ENCODE data around the gene CACNA1S. TPM values are rescaled to one million over a fixed set of nuclear protein-coding genes. Genes with fewer than 3 reads are reported as not detected.

Gene CACNA1S
- total and polyA plus RNA-seq, 2 donors = 0.05 to 0.09 TPM

DNA sequence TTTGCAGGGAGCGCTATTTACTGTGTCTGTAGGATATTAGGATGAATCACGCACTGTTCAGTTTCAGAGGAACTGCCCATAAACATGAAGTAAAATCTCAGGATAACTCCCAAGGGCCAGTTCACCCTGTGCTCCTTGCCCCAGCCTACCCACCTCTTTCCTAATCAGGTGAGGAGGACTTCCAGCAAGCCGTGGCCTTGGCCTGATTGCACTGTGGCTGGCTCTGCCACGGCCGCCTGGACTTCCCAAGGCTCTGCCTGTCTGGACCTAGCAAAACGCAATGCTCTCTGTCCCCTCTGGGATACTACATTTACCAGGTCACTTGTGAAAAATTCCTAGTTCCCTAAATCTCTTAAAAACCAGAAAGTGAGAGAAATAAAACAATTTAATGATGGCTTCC lies 22.2 kb upstream of the CACNA1S start:
- H3K4me3 ChIP-seq (ENCODE audit: low read length in 2 of 2) = no peak overlapping the region
- no peaks in the 10 kb centered on the region for H3K27me3 ChIP-seq (ENCODE audit: control insufficient read depth in 2 of 2, insufficient read depth in 1 of 2, low read length in 1 of 2)
- no peak for DNase-seq (ENCODE audit: low read depth in 6 of 9, low spot score in 9 of 9)
- H3K4me1 ChIP-seq (ENCODE audit: control insufficient read depth in 2 of 2, insufficient read depth in 2 of 2, low read length in 2 of 2) = no peaks in the 10 kb centered on the region
- H3K9me3 ChIP-seq (ENCODE audit: control insufficient read depth in 2 of 2, insufficient read depth in 1 of 2, low read length in 1 of 2) = peaks cover 0 to 3% of the 10 kb centered on the region in 2 donors
- H3K27ac ChIP-seq (ENCODE audit: low read depth in 1 of 2, low read length in 1 of 2) = no peak overlapping the region
- H3K36me3 ChIP-seq (ENCODE audit: control insufficient read depth in 2 of 2, insufficient read depth in 2 of 2, low read length in 1 of 2) = peaks cover 15 to 32% of the 10 kb centered on the region in 2 donors
- 97% methylated on average over 6 of the region's 6 CpGs for WGBS

GRCh38 chr1:201131398-201131797 lies 19.2 kb upstream of the CACNA1S start:
- DNase-seq (ENCODE audit: low read depth in 6 of 9, low spot score in 9 of 9) = no peak
- Histone ChIP-seq H3K4me1 (ENCODE audit: control insufficient read depth in 2 of 2, insufficient read depth in 2 of 2, low read length in 2 of 2) (no peaks in the 10 kb centered on the region), H3K27me3 (ENCODE audit: control insufficient read depth in 2 of 2, insufficient read depth in 1 of 2, low read length in 1 of 2) (peaks cover 0 to 5% of the 10 kb centered on the region in 2 donors), H3K9me3 (ENCODE audit: control insufficient read depth in 2 of 2, insufficient read depth in 1 of 2, low read length in 1 of 2) (peaks cover 0 to 3% of the 10 kb centered on the region in 2 donors), H3K4me3 (ENCODE audit: low read length in 2 of 2) (no peak overlapping the region), H3K36me3 (ENCODE audit: control insufficient read depth in 2 of 2, insufficient read depth in 2 of 2, low read length in 1 of 2) (peaks cover 11 to 17% of the 10 kb centered on the region in 2 donors), H3K27ac (ENCODE audit: low read depth in 1 of 2, low read length in 1 of 2) (no peak overlapping the region)
- WGBS = 84% methylated on average over 4 of the region's 4 CpGs

DNA sequence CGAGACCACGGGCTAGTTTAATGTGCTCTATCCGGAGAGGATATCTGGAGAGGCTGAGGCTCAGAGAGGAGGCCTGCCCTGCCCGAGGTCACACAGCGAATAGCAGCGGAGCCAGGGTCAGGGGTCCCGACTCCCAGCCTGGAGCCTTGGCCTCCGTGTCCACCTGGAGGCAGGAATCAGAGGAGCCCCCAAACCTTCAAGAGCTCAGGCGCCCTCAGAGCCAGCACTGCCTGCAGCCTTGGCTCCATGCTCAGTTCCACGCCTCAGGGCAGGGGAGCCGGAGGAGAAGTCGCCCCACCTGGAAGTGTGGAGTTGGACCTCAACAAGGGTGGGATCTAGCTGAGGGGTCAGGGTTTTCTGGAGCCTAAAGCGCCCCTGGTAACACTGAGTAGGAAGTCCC lies 16.7 kb upstream of the CACNA1S start:
- Histone ChIP-seq H3K9me3 (ENCODE audit: control insufficient read depth in 2 of 2, insufficient read depth in 1 of 2, low read length in 1 of 2) (peaks cover 0 to 3% of the 10 kb centered on the region in 2 donors), H3K4me1 (ENCODE audit: control insufficient read depth in 2 of 2, insufficient read depth in 2 of 2, low read length in 2 of 2) (no peaks in the 10 kb centered on the region), H3K36me3 (ENCODE audit: control insufficient read depth in 2 of 2, insufficient read depth in 2 of 2, low read length in 1 of 2) (peaks cover 0 to 1% of the 10 kb centered on the region in 2 donors), H3K4me3 (ENCODE audit: low read length in 2 of 2) (no peak overlapping the region), H3K27me3 (ENCODE audit: control insufficient read depth in 2 of 2, insufficient read depth in 1 of 2, low read length in 1 of 2) (peaks cover 0 to 19% of the 10 kb centered on the region in 2 donors), H3K27ac (ENCODE audit: low read depth in 1 of 2, low read length in 1 of 2) (no peak overlapping the region)
- DNase-seq (ENCODE audit: low read depth in 6 of 9, low spot score in 9 of 9) = no peak
- WGBS = 96% methylated on average over 13 of the region's 13 CpGs

GRCh38 chr1:201128476-201128875 lies 16.2 kb upstream of the CACNA1S start:
- Histone ChIP-seq H3K36me3 (ENCODE audit: control insufficient read depth in 2 of 2, insufficient read depth in 2 of 2, low read length in 1 of 2) (no peaks in the 10 kb centered on the region), H3K4me1 (ENCODE audit: control insufficient read depth in 2 of 2, insufficient read depth in 2 of 2, low read length in 2 of 2) (no peaks in the 10 kb centered on the region), H3K27me3 (ENCODE audit: control insufficient read depth in 2 of 2, insufficient read depth in 1 of 2, low read length in 1 of 2) (peaks cover 0 to 19% of the 10 kb centered on the region in 2 donors), H3K9me3 (ENCODE audit: control insufficient read depth in 2 of 2, insufficient read depth in 1 of 2, low read length in 1 of 2) (peaks cover 0 to 3% of the 10 kb centered on the region in 2 donors), H3K27ac (ENCODE audit: low read depth in 1 of 2, low read length in 1 of 2) (no peak overlapping the region), H3K4me3 (ENCODE audit: low read length in 2 of 2) (no peak overlapping the region)
- WGBS = 75% methylated on average over 9 of the region's 9 CpGs
- DNase-seq (ENCODE audit: low read depth in 6 of 9, low spot score in 9 of 9) = no peak

DNA sequence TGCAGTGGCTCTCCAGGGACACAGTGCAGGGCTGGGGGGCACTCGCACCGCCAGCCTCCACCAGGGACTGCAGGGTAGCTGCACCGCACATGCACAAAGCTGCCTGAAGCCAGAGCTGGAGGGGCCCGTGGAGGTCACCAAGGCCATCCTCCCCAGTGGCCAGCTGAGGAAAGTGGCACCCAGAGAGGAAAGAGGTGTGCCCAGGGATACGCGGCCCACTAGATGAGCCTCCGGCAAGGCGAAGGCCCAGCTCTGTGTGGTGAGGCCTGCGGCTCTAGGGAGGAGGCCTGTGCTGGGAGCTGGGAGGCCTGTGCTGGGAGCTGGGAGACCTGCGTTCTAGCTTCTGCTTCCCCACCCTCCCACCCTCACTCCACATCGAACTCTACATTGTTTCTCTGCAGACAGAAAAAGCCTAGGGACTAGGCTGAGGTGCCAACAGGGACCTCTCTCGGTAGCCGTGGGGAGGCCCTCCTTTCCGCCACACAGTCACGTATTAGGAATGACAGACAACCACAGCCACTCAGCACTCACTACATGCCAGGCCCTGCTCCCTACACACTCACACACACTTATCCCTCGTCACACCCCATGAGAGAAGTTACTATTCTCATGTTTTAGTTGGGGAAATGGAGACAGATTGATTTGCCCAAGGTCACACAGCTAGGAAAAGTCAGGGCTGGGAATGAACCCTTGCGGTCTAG lies 15.7 kb upstream of the CACNA1S start:
- 96% methylated on average over 17 of the region's 17 CpGs for WGBS
- Histone ChIP-seq H3K4me3 (ENCODE audit: low read length in 2 of 2) (no peak overlapping the region), H3K36me3 (ENCODE audit: control insufficient read depth in 2 of 2, insufficient read depth in 2 of 2, low read length in 1 of 2) (no peaks in the 10 kb centered on the region), H3K9me3 (ENCODE audit: control insufficient read depth in 2 of 2, insufficient read depth in 1 of 2, low read length in 1 of 2) (peaks cover 0 to 3% of the 10 kb centered on the region in 2 donors), H3K27me3 (ENCODE audit: control insufficient read depth in 2 of 2, insufficient read depth in 1 of 2, low read length in 1 of 2) (peaks cover 0 to 19% of the 10 kb centered on the region in 2 donors), H3K4me1 (ENCODE audit: control insufficient read depth in 2 of 2, insufficient read depth in 2 of 2, low read length in 2 of 2) (no peaks in the 10 kb centered on the region), H3K27ac (ENCODE audit: low read depth in 1 of 2, low read length in 1 of 2) (no peak overlapping the region)
- DNase-seq (ENCODE audit: low read depth in 6 of 9, low spot score in 9 of 9) = no peak

DNA sequence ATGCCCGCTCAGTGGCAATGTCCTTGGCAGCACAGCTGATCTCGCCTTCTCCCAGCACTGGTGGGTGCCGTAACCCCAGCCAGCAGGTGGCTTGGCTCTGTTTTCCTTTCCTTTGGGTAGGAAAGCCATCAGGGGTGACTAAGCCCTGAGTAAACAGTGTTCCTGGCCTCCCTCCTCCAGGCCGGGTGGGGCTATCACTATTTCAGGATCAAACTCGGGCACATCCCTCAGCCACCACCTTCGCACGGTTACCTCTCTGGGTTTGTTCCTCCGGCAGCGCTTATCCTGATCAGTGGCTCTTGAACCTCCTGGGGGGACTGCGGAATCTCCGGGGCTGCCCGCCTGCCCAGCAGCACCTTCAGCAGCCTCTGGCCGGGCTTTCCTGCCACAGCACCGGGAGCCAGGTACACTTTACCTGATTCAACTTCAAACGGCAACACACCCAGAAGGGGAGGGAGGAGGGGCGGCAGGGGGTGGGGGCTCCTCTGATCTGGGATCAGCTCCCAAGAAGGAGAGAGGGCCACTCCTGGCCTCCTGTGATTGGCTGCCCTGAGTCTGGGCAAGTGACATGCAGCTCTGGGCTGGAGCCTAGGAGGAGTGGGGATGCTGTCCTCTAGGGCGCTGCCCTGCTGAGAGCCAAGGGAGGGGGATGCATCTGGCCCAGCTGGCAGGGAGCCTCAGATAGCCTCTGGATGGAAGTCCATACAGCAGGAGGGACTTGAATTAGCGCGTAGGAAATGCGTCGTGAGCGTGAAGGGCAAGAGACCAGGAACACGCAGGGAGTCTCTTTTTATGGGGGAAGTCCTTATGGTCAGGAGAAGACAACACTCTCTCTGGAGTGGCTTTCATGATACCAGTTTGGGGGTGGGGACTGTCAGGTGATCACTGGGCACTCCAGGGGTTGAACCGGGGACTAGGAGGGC lies 14.9 kb upstream of the CACNA1S start, which contains the start of gene ASCL5:
Gene ASCL5, minus strand, starts transcription at position 353 of the 923 bp plus-strand sequence. CDS start 11,812 bp downstream, outside the sequence.
- WGBS = 91% methylated on average over 24 of the region's 24 CpGs

DNA sequence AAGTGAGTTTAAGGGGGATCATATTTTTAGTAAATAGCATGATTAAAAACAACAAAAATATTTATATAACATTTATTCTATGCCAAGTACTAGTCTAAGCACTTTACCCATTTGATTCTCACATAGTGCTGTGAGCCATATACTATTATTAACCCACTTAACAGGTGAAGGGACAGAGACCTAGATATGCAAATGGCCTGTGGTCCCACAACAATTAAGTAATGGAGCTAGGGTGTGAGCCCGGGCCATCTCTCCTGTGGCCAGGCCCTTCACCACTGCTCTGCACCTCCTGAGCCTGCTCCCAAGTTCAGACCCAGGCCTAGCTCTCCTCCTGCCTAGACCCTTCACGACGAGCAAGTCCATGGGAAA lies 14.2 kb upstream of the CACNA1S start:
- Histone ChIP-seq H3K9me3 (ENCODE audit: control insufficient read depth in 2 of 2, insufficient read depth in 1 of 2, low read length in 1 of 2) (peaks cover 0 to 3% of the 10 kb centered on the region in 2 donors), H3K27me3 (ENCODE audit: control insufficient read depth in 2 of 2, insufficient read depth in 1 of 2, low read length in 1 of 2) (peaks cover 0 to 23% of the 10 kb centered on the region in 2 donors), H3K27ac (ENCODE audit: low read depth in 1 of 2, low read length in 1 of 2) (no peak overlapping the region), H3K4me3 (ENCODE audit: low read length in 2 of 2) (no peak overlapping the region), H3K4me1 (ENCODE audit: control insufficient read depth in 2 of 2, insufficient read depth in 2 of 2, low read length in 2 of 2) (no peaks in the 10 kb centered on the region), H3K36me3 (ENCODE audit: control insufficient read depth in 2 of 2, insufficient read depth in 2 of 2, low read length in 1 of 2) (no peaks in the 10 kb centered on the region)
- WGBS = 88% methylated on average over 3 of the region's 3 CpGs
- no peak for DNase-seq (ENCODE audit: low read depth in 6 of 9, low spot score in 9 of 9)

More for the DNA sequence above, 14.9 kb upstream of the CACNA1S start, which contains the start of gene ASCL5:
- no peaks in the 10 kb centered on the region for H3K36me3 ChIP-seq (ENCODE audit: control insufficient read depth in 2 of 2, insufficient read depth in 2 of 2, low read length in 1 of 2)
- H3K9me3 ChIP-seq (ENCODE audit: control insufficient read depth in 2 of 2, insufficient read depth in 1 of 2, low read length in 1 of 2) = peaks cover 0 to 3% of the 10 kb centered on the region in 2 donors
- H3K27me3 ChIP-seq (ENCODE audit: control insufficient read depth in 2 of 2, insufficient read depth in 1 of 2, low read length in 1 of 2) = peaks cover 0 to 19% of the 10 kb centered on the region in 2 donors
- no peaks in the 10 kb centered on the region for H3K4me1 ChIP-seq (ENCODE audit: control insufficient read depth in 2 of 2, insufficient read depth in 2 of 2, low read length in 2 of 2)
- DNase-seq (ENCODE audit: low read depth in 6 of 9, low spot score in 9 of 9) = no peak
- H3K4me3 ChIP-seq (ENCODE audit: low read length in 2 of 2) = no peak within 1 kb of the TSS
- no peak within 1 kb of the TSS for H3K27ac ChIP-seq (ENCODE audit: low read depth in 1 of 2, low read length in 1 of 2)

DNA sequence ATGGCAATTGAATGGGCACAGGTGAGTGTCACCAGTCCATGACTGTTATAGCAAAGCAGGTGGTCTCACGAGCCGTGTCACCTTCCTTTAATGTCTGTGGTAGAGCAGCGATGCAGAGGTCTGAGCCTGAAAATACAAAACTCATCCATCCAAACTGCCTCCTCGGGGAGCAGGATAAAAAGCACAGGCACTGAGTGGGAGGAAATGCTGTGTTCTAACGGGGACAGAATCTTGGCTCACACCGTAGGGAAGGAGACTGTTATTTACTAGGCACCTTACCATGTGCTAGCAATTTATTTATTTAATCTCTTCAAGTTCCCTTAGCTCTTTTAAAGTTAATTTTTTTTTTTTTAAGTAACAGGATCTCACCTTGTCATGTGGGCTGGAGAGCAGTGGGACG lies 13.6 kb upstream of the CACNA1S start:
- peaks cover 0 to 3% of the 10 kb centered on the region in 2 donors for H3K9me3 ChIP-seq (ENCODE audit: control insufficient read depth in 2 of 2, insufficient read depth in 1 of 2, low read length in 1 of 2)
- no peak for DNase-seq (ENCODE audit: low read depth in 6 of 9, low spot score in 9 of 9)
- H3K27ac ChIP-seq (ENCODE audit: low read depth in 1 of 2, low read length in 1 of 2) = no peak overlapping the region
- H3K4me1 ChIP-seq (ENCODE audit: control insufficient read depth in 2 of 2, insufficient read depth in 2 of 2, low read length in 2 of 2) = no peaks in the 10 kb centered on the region
- no peaks in the 10 kb centered on the region for H3K36me3 ChIP-seq (ENCODE audit: control insufficient read depth in 2 of 2, insufficient read depth in 2 of 2, low read length in 1 of 2)
- H3K27me3 ChIP-seq (ENCODE audit: control insufficient read depth in 2 of 2, insufficient read depth in 1 of 2, low read length in 1 of 2) = peaks cover 0 to 23% of the 10 kb centered on the region in 2 donors
- H3K4me3 ChIP-seq (ENCODE audit: low read length in 2 of 2) = no peak overlapping the region
- 91% methylated on average over 7 of the region's 7 CpGs for WGBS

- peaks cover 0 to 2% of the 10 kb centered on the region in 2 donors for H3K4me1 ChIP-seq (ENCODE audit: control insufficient read depth in 2 of 2, insufficient read depth in 2 of 2, low read length in 2 of 2)
- DNase-seq (ENCODE audit: low read depth in 6 of 9, low spot score in 9 of 9) = no peak
- no peaks in the 10 kb centered on the region for H3K36me3 ChIP-seq (ENCODE audit: control insufficient read depth in 2 of 2, insufficient read depth in 2 of 2, low read length in 1 of 2)
- H3K27me3 ChIP-seq (ENCODE audit: control insufficient read depth in 2 of 2, insufficient read depth in 1 of 2, low read length in 1 of 2) = peaks cover 0 to 23% of the 10 kb centered on the region in 2 donors
- H3K27ac ChIP-seq (ENCODE audit: low read depth in 1 of 2, low read length in 1 of 2) = no peak overlapping the region
- no peak overlapping the region for H3K4me3 ChIP-seq (ENCODE audit: low read length in 2 of 2)
- H3K9me3 ChIP-seq (ENCODE audit: control insufficient read depth in 2 of 2, insufficient read depth in 1 of 2, low read length in 1 of 2) = peaks cover 0 to under 1% of the 10 kb centered on the region in 2 donors
- 93% methylated on average over 9 of the region's 9 CpGs for WGBS
Observed at GRCh38 chr1:201125019-201125418, 12.8 kb upstream of the CACNA1S start.
